Testis (tissue), 3 donors: ENCODE data around the gene MRM2. TPM values are rescaled to one million over a fixed set of nuclear protein-coding genes. Genes with fewer than 3 reads are reported as not detected.

ENCODE experiments used
- DNase-seq: peaks from one replicate; pipeline ENCODE4 v3.0.0-alpha.2; 2019
- H3K27ac ChIP-seq, 2 donors: fragments of 200-600 bp; sonication (generic); one replicate each; pipeline ENCODE4 v1.5.1; 2019
- H3K27me3 ChIP-seq: fragments of 200-600 bp; sonication (generic); one replicate; pipeline ENCODE4 v1.5.1; 2019
- H3K36me3 ChIP-seq: fragments of 200-600 bp; sonication (generic); one replicate; pipeline ENCODE4 v1.5.1; 2017; ENCODE audit warnings: low read depth; ENCODE audit errors: missing control alignments
- H3K4me1 ChIP-seq: fragments of 200-600 bp; sonication (generic); one replicate; pipeline ENCODE4 v1.5.1; 2019
- H3K4me3 ChIP-seq, 2 donors: fragments of 200-600 bp; sonication (generic); one replicate each; pipeline ENCODE4 v1.5.1; 2017 to 2019
- H3K9me3 ChIP-seq: fragments of 200-600 bp; sonication (generic); one replicate; pipeline ENCODE4 v1.5.1; 2017
- POLR2A ChIP-seq: fragments of 450-650 bp; IDR thresholded peaks from one replicate; pipeline ENCODE4 v1.6.1; 2017; ENCODE audit warnings: antibody characterized with exemption, mild to moderate bottlenecking, moderate library complexity
- WGBS, 2 donors: methylation state at CpG; one replicate each; pipeline ENCODE4 v1.1.5; 2018; 5-methylcytosine and 5-hydroxymethylcytosine counted together
- intact Hi-C: fragments of 100-400 bp; cut with DNase I; formaldehyde crosslinking; loops from one replicate; pipeline ENCODE4 v1.15.1; 2023; ENCODE audit warnings: low total_unique reads
- polyA plus RNA-seq: library from polyadenylated mRNA; stranded (reverse); fragments of 350-450 nt; fragmentation: Illumina TruSeq; extraction: RNeasy Lipid Tissue Mini Kit (QIAGEN cat#74804); gene quantifications from one replicate; pipeline ENCODE4 v1.2.3, GENCODE V29; 2014; ENCODE audit warnings: low read depth, low replicate concordance; ENCODE audit not compliant: insufficient read depth
- total RNA-seq, 2 donors: library from RNA; depleted of rRNA; stranded (reverse); fragments of >200 nt; gene quantifications; one replicate each; pipeline ENCODE4 v1.2.3, GENCODE V29; 2016
- TF ChIP-seq, protein P1 (sequence below), 3 experiments: fragments of 450-650 bp in 2 of 3; fragments of 200-600 bp in 1 of 3; sonication (generic) in 1 of 3; IDR thresholded peaks; one replicate each; pipeline ENCODE4 v1.5.1; 2016 to 2019; ENCODE audit warnings: antibody characterized with exemption in 3 of 3, mild to moderate bottlenecking in 2 of 3, moderate library complexity in 1 of 3

The MRM2 gene
- total and polyA plus RNA-seq, 3 donors from 2014 or later: 18.1 to 31.2 (median 20.5) TPM

DNA sequence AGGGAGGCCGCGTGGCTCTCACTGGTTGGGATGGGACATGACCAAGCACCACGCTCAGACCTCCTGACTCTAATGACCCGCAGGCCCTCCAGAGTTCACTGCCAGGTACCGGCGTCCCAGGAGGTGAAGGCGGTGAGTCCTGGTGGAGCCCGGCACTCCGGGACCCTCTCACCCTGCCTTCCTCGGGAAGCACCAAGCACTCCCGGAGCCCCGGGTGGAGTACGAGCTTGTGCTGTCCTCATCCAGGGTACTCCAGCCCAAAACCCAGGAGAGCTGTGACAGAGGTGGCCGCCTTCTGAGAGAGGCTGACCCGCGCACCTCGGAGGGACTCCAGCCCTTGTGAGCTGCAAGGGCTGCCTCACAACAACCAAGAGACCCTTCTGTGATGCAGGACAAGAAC lies 18.7 kb downstream of the MRM2 start:
- no peaks in the 10 kb centered on the region for H3K9me3 ChIP-seq
- TF ChIP-seq POLR2A: no peak
- TF ChIP-seq, protein P1, sequence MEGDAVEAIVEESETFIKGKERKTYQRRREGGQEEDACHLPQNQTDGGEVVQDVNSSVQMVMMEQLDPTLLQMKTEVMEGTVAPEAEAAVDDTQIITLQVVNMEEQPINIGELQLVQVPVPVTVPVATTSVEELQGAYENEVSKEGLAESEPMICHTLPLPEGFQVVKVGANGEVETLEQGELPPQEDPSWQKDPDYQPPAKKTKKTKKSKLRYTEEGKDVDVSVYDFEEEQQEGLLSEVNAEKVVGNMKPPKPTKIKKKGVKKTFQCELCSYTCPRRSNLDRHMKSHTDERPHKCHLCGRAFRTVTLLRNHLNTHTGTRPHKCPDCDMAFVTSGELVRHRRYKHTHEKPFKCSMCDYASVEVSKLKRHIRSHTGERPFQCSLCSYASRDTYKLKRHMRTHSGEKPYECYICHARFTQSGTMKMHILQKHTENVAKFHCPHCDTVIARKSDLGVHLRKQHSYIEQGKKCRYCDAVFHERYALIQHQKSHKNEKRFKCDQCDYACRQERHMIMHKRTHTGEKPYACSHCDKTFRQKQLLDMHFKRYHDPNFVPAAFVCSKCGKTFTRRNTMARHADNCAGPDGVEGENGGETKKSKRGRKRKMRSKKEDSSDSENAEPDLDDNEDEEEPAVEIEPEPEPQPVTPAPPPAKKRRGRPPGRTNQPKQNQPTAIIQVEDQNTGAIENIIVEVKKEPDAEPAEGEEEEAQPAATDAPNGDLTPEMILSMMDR (IDR thresholded peaks at IDR 0.05): no peak
- no peaks in the 10 kb centered on the region for H3K27me3 ChIP-seq
- no peak overlapping the region for H3K4me3 ChIP-seq
- no peak overlapping the region for H3K27ac ChIP-seq
- no peak for DNase-seq
- WGBS, 2 donors: 95% methylated on average over 12 of the region's 17 CpGs; no CpG with 5 or more reads in 1 of the 2 donors
- intact Hi-C loops: no loop called here
- no peaks in the 10 kb centered on the region for H3K4me1 ChIP-seq
- H3K36me3 ChIP-seq: no peaks in the 10 kb centered on the region

DNA sequence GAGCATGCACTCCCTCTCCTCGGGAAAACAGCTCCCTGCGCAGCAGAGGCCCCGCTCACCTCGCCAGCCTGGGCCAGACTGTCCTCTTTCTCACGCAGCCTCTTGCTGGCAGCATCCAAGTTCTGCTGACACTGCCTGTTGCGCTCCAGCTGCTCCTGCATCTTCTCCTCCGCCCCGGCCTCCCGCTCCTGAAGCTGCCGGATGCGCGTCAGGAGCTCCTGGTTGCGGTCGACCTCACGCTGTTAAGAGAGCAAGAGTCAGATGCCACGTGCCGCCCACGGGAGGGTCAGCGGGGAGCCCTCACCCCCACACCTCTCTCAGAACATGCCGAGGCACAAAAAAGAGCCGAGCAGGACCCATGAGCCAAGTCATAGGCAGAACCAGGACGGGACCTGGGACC lies 19.5 kb downstream of the MRM2 start:
- Histone ChIP-seq H3K4me1 (no peaks in the 10 kb centered on the region), H3K9me3 (no peaks in the 10 kb centered on the region), H3K27me3 (no peaks in the 10 kb centered on the region), H3K36me3 (no peaks in the 10 kb centered on the region), H3K27ac (no peak overlapping the region), H3K4me3 (no peak overlapping the region)
- TF ChIP-seq, protein P1 (IDR thresholded peaks at IDR 0.05): no peak
- no peak for TF ChIP-seq POLR2A
- intact Hi-C loops: no loop called here
- 90 to 96% methylated on average over 18 to 22 of the region's 22 CpGs for WGBS, 2 donors
- no peak for DNase-seq

DNA sequence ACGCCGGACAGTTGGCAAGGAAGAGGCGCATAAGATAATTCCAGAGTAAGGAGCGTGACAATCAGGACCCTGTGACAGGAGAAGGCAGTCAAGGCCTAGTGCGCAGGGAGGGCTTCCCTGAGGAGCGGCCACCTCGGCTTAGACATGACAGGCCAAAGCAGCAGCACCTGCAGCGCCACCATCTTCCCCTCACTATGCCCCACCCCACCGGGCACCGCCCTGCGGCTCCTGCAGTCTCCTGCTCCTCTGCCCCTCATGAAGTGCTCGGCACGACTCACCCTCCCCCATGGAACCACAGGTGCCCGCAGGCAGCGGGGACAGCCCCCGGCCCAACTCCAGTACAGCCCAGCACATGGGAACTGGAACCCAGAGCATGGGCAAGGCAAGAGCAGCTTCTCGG lies 21.1 kb downstream of the MRM2 start:
- no peak overlapping the region for H3K4me3 ChIP-seq
- DNase-seq: no peak
- 94 to 96% methylated on average over 16 to 17 of the region's 17 CpGs for WGBS, 2 donors
- TF ChIP-seq, protein P1 (IDR thresholded peaks at IDR 0.05): no peak
- TF ChIP-seq POLR2A: no peak
- intact Hi-C loops: no loop called here
- H3K27me3 ChIP-seq: no peaks in the 10 kb centered on the region
- H3K4me1 ChIP-seq: no peaks in the 10 kb centered on the region
- no peaks in the 10 kb centered on the region for H3K36me3 ChIP-seq
- H3K9me3 ChIP-seq: no peaks in the 10 kb centered on the region
- H3K27ac ChIP-seq: no peak overlapping the region

DNA sequence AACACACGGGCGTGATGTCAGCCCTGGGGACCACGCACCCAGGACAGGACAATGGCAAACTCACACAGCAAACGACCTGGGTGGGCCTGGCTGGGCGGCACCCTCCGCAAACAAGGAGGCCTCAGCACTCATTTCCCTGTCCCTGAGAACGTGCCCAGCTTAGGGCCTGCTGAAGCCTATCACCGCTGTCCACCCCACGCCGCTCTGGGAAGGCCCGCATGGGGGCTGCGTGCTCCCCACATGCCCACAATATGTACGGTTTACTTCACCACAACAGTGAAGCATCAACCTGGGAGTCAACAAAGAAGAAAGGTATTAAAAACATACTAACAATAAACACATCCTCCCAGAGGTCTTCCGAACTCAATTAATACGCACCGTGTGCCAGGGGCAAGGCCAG lies 21.5 kb downstream of the MRM2 start:
- WGBS, 2 donors: 92 to 94% methylated on average over 14 to 16 of the region's 16 CpGs
- H3K4me3 ChIP-seq: no peak overlapping the region
- no peak overlapping the region for H3K27ac ChIP-seq
- no peak for DNase-seq
- no peaks in the 10 kb centered on the region for H3K4me1 ChIP-seq
- H3K27me3 ChIP-seq: no peaks in the 10 kb centered on the region
- no peaks in the 10 kb centered on the region for H3K9me3 ChIP-seq
- no peaks in the 10 kb centered on the region for H3K36me3 ChIP-seq
- intact Hi-C loops: no loop called here
- TF ChIP-seq POLR2A: no peak
- TF ChIP-seq, protein P1 (IDR thresholded peaks at IDR 0.05): no peak

DNA sequence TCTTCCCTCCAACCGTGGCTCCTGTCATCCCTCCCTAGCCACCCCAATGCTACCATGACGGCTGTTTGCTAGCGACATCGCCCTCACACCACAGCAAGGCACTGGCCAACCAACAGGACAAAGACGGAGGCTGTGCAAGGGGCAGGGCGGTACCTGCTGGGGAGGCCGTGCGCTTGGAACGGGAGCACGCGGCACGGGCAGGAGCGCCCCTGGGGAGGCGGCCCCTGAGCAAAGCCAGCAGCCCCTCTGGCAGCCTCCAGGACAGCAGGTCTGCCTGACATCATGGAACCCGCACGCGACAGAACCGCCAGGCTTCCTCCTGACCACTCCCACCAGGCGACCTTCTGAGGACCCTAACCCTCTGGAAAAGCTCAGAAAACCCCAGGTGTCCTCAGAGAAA lies 22.0 kb downstream of the MRM2 start:
- DNase-seq: no peak
- Histone ChIP-seq H3K27ac (no peak overlapping the region), H3K4me3 (no peak overlapping the region), H3K4me1 (no peaks in the 10 kb centered on the region), H3K36me3 (no peaks in the 10 kb centered on the region), H3K27me3 (no peaks in the 10 kb centered on the region), H3K9me3 (no peaks in the 10 kb centered on the region)
- WGBS, 2 donors: 93 to 95% methylated on average over 12 to 19 of the region's 19 CpGs
- intact Hi-C loops: no loop called here
- TF ChIP-seq, protein P1 (IDR thresholded peaks at IDR 0.05): no peak
- TF ChIP-seq POLR2A: no peak
